Measurements from ENCODE around the gene APOBEC3C. TPM values are rescaled to one million over a fixed set of nuclear protein-coding genes. Genes with fewer than 3 reads are reported as not detected.
"Not testable (repeated sequence)": the region's sequence is repeated elsewhere in the genome, so short reads cannot be mapped to it uniquely, and the experiment has no call there.

APOBEC3C gene
- total RNA-seq, 2 donors from 2014 or later = 115 to 128 TPM

- H3K4me1 Mint-ChIP-seq = peaks cover 5% of the 10 kb centered on the region
- ATAC-seq (replicated peaks) = no peak
- H3K27me3 Mint-ChIP-seq = peaks cover 5% of the 10 kb centered on the region
- no peak overlapping the region for H3K27ac Mint-ChIP-seq
- no peaks in the 10 kb centered on the region for H3K9me3 Mint-ChIP-seq
- H3K4me3 Mint-ChIP-seq = no peak overlapping the region
- H3K36me3 Mint-ChIP-seq (ENCODE audit: low read depth) = no peaks in the 10 kb centered on the region
Observed at GRCh38 chr22:38974170-38974825, 39.8 kb upstream of the APOBEC3C start.

GRCh38 chr22:38974826-38975175 lies 39.3 kb upstream of the APOBEC3C start:
- Mint-ChIP-seq H3K36me3 (ENCODE audit: low read depth) (no peaks in the 10 kb centered on the region), H3K4me3 (no peak overlapping the region), H3K4me1 (peaks cover 5% of the 10 kb centered on the region), H3K27ac (no peak overlapping the region), H3K9me3 (no peaks in the 10 kb centered on the region), H3K27me3 (peaks cover 5% of the 10 kb centered on the region)
- no peak for ATAC-seq (replicated peaks)

GRCh38 chr22:38977289-38977688 lies 36.8 kb upstream of the APOBEC3C start:
- not testable (repeated sequence) for H3K27me3 Mint-ChIP-seq; H3K9me3 Mint-ChIP-seq; H3K36me3 Mint-ChIP-seq (ENCODE audit: low read depth); ATAC-seq (replicated peaks); H3K4me3 Mint-ChIP-seq
- H3K27ac Mint-ChIP-seq = peak overlapping the region; percentile 56
- peaks cover 15% of the 10 kb centered on the region for H3K4me1 Mint-ChIP-seq

GRCh38 chr22:38980587-38980986 lies 33.5 kb upstream of the APOBEC3C start:
- H3K4me3 Mint-ChIP-seq; H3K9me3 Mint-ChIP-seq; H3K27me3 Mint-ChIP-seq; ATAC-seq (replicated peaks); H3K36me3 Mint-ChIP-seq (ENCODE audit: low read depth); H3K27ac Mint-ChIP-seq: not testable (repeated sequence)
- H3K4me1 Mint-ChIP-seq = peaks cover 30% of the 10 kb centered on the region

GRCh38 chr22:38981005-38981991 lies 32.8 kb upstream of the APOBEC3C start:
- no peak for ATAC-seq (replicated peaks)
- Mint-ChIP-seq H3K27me3 (no peaks in the 10 kb centered on the region), H3K9me3 (no peaks in the 10 kb centered on the region), H3K27ac (peak overlapping the region; percentile 82), H3K4me3 (peak overlapping the region; percentile 77), H3K36me3 (ENCODE audit: low read depth) (peaks cover 8% of the 10 kb centered on the region), H3K4me1 (peaks cover 36% of the 10 kb centered on the region)

GRCh38 chr22:38981992-38982927 lies 31.8 kb upstream of the APOBEC3C start, which contains the start of gene APOBEC3B:
APOBEC3B (plus strand) TSS chr22:38982347; CDS start chr22:38982454, 107 bp downstream.
- H3K27ac Mint-ChIP-seq = peak within 1 kb of the TSS; percentile 82
- H3K4me3 Mint-ChIP-seq = peak within 1 kb of the TSS; percentile 77
- H3K36me3 Mint-ChIP-seq (ENCODE audit: low read depth) = peaks cover 8% of the 10 kb centered on the region
- H3K27me3 Mint-ChIP-seq = no peaks in the 10 kb centered on the region
- H3K9me3 Mint-ChIP-seq = no peaks in the 10 kb centered on the region
- peaks cover 33% of the 10 kb centered on the region for H3K4me1 Mint-ChIP-seq
- peak; percentile 71 for ATAC-seq (replicated peaks)

- H3K4me3 Mint-ChIP-seq = peak overlapping the region; percentile 77
- no peak for ATAC-seq (replicated peaks)
- H3K9me3 Mint-ChIP-seq = no peaks in the 10 kb centered on the region
- peaks cover 8% of the 10 kb centered on the region for H3K36me3 Mint-ChIP-seq (ENCODE audit: low read depth)
- peaks cover 45% of the 10 kb centered on the region for H3K4me1 Mint-ChIP-seq
- H3K27me3 Mint-ChIP-seq = no peaks in the 10 kb centered on the region
- H3K27ac Mint-ChIP-seq = peak overlapping the region; percentile 94
Observed at GRCh38 chr22:38984224-38984623, 29.8 kb upstream of the APOBEC3C start.

- H3K36me3 Mint-ChIP-seq (ENCODE audit: low read depth) = not testable (repeated sequence)
- peak overlapping the region; percentile 77 for H3K4me3 Mint-ChIP-seq
Observed at GRCh38 chr22:38984784-38985757, 29.0 kb upstream of the APOBEC3C start.

GRCh38 chr22:38986629-38987028 lies 27.4 kb upstream of the APOBEC3C start:
- H3K36me3 Mint-ChIP-seq (ENCODE audit: low read depth) = peaks cover 8% of the 10 kb centered on the region
- H3K27me3 Mint-ChIP-seq = no peaks in the 10 kb centered on the region
- peak overlapping the region; percentile 77 for H3K4me3 Mint-ChIP-seq
- H3K9me3 Mint-ChIP-seq = no peaks in the 10 kb centered on the region
- no peak for ATAC-seq (replicated peaks)
- no peak overlapping the region for H3K27ac Mint-ChIP-seq
- H3K4me1 Mint-ChIP-seq = peaks cover 47% of the 10 kb centered on the region

More at GRCh38 chr22:38984784-38985757, 29.0 kb upstream of the APOBEC3C start:
- not testable (repeated sequence) for H3K9me3 Mint-ChIP-seq, H3K27me3 Mint-ChIP-seq
- ATAC-seq (replicated peaks) = peak; percentile 89
- Mint-ChIP-seq H3K27ac (peak overlapping the region; percentile 94), H3K4me1 (peaks cover 51% of the 10 kb centered on the region)

- peaks cover 41% of the 10 kb centered on the region for H3K4me1 Mint-ChIP-seq
- no peaks in the 10 kb centered on the region for H3K9me3 Mint-ChIP-seq
- H3K27me3 Mint-ChIP-seq = no peaks in the 10 kb centered on the region
- peak overlapping the region; percentile 79 for H3K27ac Mint-ChIP-seq
- peaks cover 8% of the 10 kb centered on the region for H3K36me3 Mint-ChIP-seq (ENCODE audit: low read depth)
- H3K4me3 Mint-ChIP-seq = peak overlapping the region; percentile 63
- ATAC-seq (replicated peaks) = no peak
Observed at GRCh38 chr22:38987171-38987895, 26.7 kb upstream of the APOBEC3C start.

GRCh38 chr22:38989466-38989865 lies 24.6 kb upstream of the APOBEC3C start:
- H3K4me3 Mint-ChIP-seq = peak overlapping the region; percentile 26
- peaks cover 8% of the 10 kb centered on the region for H3K36me3 Mint-ChIP-seq (ENCODE audit: low read depth)
- H3K27ac Mint-ChIP-seq = no peak overlapping the region
- peaks cover 35% of the 10 kb centered on the region for H3K4me1 Mint-ChIP-seq
- no peak for ATAC-seq (replicated peaks)
- H3K9me3 Mint-ChIP-seq = no peaks in the 10 kb centered on the region
- H3K27me3 Mint-ChIP-seq = no peaks in the 10 kb centered on the region

- H3K4me3 Mint-ChIP-seq; H3K36me3 Mint-ChIP-seq (ENCODE audit: low read depth); H3K9me3 Mint-ChIP-seq; H3K27me3 Mint-ChIP-seq; H3K27ac Mint-ChIP-seq: not testable (repeated sequence)
- peak; percentile 23 for ATAC-seq (replicated peaks)
- H3K4me1 Mint-ChIP-seq = peaks cover 15% of the 10 kb centered on the region
Observed at GRCh38 chr22:38992871-38993371, 21.1 kb upstream of the APOBEC3C start.
